Duodenal mucosa (tissue), 2 donors: ENCODE measurements around the gene ZG16.

Experiments used
- H3K27ac ChIP-seq: one replicate; pipeline ENCODE4 v1.7.0; 2013; ENCODE audit warnings: low read depth, low read length
- H3K27me3 ChIP-seq, 2 donors: one replicate each; pipeline ENCODE4 v1.7.0; 2013; ENCODE audit warnings: low read length in 2 of 2, control low read depth in 1 of 2; ENCODE audit not compliant: insufficient read depth in 2 of 2, control insufficient read depth in 1 of 2
- H3K36me3 ChIP-seq, 2 donors: one replicate each; pipeline ENCODE4 v1.7.0; 2013; ENCODE audit warnings: low read length in 2 of 2, control low read depth in 1 of 2; ENCODE audit not compliant: insufficient read depth in 2 of 2, control insufficient read depth in 1 of 2
- H3K4me1 ChIP-seq, 2 donors: one replicate each; pipeline ENCODE4 v1.7.0; 2013; ENCODE audit warnings: low read length in 2 of 2, control low read depth in 1 of 2; ENCODE audit not compliant: insufficient read depth in 2 of 2, control insufficient read depth in 1 of 2
- H3K4me3 ChIP-seq, 2 donors: one replicate each; pipeline ENCODE4 v1.7.0; 2013; ENCODE audit warnings: low read length in 2 of 2, low read depth in 1 of 2
- H3K9ac ChIP-seq, 2 donors: one replicate each; pipeline ENCODE4 v1.7.0; 2013; ENCODE audit warnings: low read length in 2 of 2, low read depth in 1 of 2
- H3K9me3 ChIP-seq, 2 donors: one replicate each; pipeline ENCODE4 v1.7.0; 2013; ENCODE audit warnings: low read length in 2 of 2, control low read depth in 1 of 2; ENCODE audit not compliant: control insufficient read depth in 1 of 2

ZG16 gene

DNA sequence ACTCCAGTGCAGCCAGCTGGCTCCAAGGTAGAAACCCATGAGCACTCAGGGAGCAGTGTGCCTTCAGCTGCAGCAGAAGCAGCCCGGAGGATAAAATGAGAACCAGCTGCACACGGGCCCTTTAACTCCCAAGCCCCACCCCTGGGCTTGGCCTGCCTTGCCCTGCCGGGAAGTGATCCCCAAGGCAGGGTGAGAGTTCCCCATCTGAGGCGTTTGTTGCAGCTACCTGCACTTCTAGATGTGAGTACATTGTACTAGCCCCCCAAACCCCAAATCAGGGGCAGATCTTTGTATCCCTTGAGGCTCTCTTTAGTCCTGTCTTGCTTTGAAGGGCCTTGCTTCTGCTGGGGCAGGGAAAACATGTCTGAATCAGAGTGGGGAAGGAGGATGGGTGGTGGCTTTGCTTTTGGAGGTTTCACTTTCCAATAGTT is 42.2 kb downstream of the ZG16 start, which contains the start of gene MVP:
MVP (plus strand) TSS at position 192 of the 431 bp plus-strand sequence. CDS start 10,088 bp downstream, outside the sequence.
- Histone ChIP-seq H3K27me3 (no peaks in the 10 kb centered on the region), H3K36me3 (peaks cover 0 to 10% of the 10 kb centered on the region in 2 donors), H3K9me3 (no peaks in the 10 kb centered on the region), H3K4me1 (peaks cover 47 to 78% of the 10 kb centered on the region in 2 donors), H3K4me3 (peak within 1 kb of the TSS; percentile 94 to 98), H3K9ac (peak within 1 kb of the TSS; percentile 90 to 96), H3K27ac (peak within 1 kb of the TSS; percentile 95)

DNA sequence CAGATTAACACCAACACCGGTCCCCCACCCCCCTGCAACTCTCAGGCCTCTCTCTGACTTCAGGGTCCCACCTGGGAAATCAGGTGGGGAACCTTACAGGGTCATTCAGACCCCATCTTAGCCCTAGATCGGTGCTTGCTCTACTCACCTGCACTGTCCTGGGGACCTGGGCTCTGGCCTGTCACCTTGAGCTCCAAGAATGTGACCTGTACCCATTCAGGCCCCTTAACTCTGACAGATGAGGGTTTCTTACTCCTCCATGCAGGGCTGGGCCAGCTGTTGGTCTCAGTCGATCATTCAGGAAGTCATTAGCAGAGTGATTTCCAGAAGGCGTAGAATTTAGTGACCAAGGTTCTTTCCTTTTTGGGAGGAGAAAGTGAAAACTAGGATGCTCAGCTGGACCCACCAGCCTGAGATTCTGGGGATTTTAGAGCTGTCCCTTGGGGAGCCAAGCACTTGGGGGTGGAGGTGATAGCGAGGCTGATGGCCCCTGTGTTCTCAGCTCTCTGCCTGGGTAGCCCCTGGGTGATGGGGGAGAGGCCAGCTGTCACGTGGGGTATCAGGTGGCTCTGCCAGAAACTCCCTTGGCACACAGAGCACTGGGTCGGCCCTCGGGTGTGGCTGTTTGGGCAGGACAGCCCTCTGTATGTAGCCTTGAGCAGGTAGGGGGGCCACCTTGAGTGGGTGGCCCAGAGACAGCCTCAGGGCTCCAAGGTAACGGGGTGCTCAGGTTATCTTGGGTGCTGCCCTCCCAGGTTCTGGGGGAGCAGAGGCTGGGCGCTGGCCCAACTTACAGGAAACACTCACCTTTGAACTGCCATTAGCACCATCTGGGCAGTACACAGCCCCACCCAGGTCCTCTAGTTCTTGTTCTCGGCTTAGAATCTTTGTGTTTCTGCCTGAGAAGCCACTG is 42.9 kb downstream of the ZG16 start:
- Histone ChIP-seq H3K4me1 (peaks cover 53 to 84% of the 10 kb centered on the region in 2 donors), H3K27me3 (no peaks in the 10 kb centered on the region), H3K27ac (peak overlapping the region; percentile 95), H3K36me3 (peaks cover 3 to 10% of the 10 kb centered on the region in 2 donors), H3K9me3 (no peaks in the 10 kb centered on the region), H3K4me3 (peak overlapping the region; percentile 94 to 98), H3K9ac (peak overlapping the region; percentile 90 to 96)

DNA sequence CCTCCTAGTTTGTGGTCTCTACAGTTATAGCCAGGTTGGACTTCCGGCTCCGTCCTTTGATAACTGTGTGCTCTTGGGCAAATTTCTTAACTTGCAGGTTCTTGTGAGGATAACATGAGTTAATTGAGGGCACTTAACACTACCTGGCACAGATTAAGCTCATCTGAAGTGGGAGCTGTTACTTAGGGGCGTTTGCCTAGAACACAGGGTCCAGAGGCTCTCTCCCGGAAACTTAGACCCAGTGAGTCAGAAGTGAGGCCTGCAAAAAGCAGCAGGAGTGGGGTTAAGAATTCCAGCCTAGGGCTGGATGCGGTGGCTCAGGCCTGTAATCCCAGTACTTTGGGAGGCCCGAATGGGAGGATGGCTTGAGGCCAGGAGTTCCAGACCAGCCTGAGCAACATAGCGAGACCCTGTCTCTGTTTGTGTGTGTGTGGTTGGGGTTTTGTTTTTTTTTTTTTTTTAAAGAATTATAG is 43.6 kb downstream of the ZG16 start:
- Histone ChIP-seq H3K4me3 (peak overlapping the region; percentile 94 to 98), H3K9me3 (no peaks in the 10 kb centered on the region), H3K4me1 (peaks cover 55 to 89% of the 10 kb centered on the region in 2 donors), H3K9ac (peak overlapping the region; percentile 90 to 96), H3K27me3 (no peaks in the 10 kb centered on the region), H3K27ac (peak overlapping the region; percentile 95), H3K36me3 (peaks cover 3 to 10% of the 10 kb centered on the region in 2 donors)

DNA sequence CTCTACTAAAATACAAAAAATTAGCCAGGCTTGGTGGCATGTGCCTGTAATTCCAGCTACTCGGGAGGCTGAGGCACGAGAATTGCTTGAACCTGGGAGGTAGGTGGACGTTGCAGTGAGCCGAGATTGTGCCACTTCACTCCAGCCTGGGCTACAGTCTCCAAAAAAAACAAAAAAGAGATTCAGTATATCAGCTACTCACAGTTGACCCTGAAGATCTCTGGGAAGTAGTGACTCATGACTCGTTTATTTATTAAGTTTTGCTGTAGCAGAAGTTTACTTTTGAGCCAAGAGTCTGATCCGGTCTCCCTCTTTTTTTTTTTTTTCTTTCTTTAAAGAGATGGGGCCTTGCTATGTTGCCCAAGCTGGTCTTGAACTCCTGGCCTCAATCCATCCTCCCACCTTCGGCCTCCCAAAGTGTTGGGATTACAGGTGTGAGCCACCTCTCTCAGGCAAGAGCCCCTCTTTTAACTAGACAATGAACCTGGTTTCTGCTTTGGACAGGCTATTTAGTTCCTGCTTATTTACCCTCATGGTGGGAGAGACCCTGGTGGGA is 46.6 kb downstream of the ZG16 start:
- H3K27me3 ChIP-seq: no peaks in the 10 kb centered on the region
- H3K4me3 ChIP-seq: peak overlapping the region; percentile 33 to 54
- H3K27ac ChIP-seq: peak overlapping the region; percentile 71
- peak overlapping the region; percentile 7 to 37 for H3K9ac ChIP-seq
- peaks cover under 1 to 6% of the 10 kb centered on the region in 2 donors for H3K36me3 ChIP-seq
- peaks cover 43 to 83% of the 10 kb centered on the region in 2 donors for H3K4me1 ChIP-seq
- H3K9me3 ChIP-seq: no peaks in the 10 kb centered on the region

DNA sequence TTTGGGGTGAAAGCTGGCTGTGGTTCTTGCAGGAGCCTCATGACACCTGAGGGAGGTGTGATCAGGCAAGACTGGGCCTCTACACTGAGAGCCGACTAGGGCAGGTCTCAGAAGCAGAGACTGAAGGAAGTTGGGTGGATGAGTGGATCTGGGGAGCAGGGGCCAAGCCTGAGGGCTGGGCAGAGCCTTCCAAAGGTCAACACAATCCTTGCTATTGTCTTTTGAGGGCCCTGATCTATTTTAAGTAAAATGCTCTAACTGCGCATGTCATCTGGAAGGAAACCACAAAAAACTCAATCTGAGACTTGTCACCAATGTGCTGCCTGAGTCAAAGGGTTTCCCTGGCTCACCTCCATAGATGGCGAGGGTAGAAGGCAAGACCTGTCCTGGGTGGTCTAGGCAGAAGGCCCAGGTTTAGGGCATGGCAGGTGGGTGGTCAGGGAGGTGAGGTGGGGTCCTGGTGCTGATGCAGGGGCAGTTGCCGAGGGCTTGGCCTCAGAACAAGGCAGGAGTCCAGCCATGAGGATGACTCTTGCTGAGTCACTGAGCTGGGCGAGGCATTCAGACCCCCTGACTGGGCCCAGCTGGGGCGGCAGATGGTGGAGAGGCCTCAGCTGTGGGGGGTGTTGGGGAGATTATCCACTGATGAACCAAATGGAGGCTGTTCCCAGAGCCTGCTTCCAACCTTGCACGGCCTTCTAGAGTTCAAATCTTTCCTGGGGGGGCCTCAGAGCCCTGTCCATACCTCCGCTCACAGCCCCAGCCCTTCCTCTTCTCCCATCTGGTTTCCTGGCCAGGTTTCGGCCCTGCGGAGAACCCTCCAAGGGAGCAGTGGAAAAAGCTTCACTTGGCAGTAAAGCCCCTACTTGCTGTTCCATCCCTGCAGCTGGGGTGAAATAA is 47.3 kb downstream of the ZG16 start:
- Histone ChIP-seq H3K4me1 (peaks cover 39 to 84% of the 10 kb centered on the region in 2 donors), H3K9me3 (no peaks in the 10 kb centered on the region), H3K27ac (peak overlapping the region; percentile 71), H3K27me3 (no peaks in the 10 kb centered on the region), H3K4me3 (peak overlapping the region; percentile 13 to 44), H3K9ac (peak overlapping the region; percentile 7 to 37), H3K36me3 (peaks cover 8 to 12% of the 10 kb centered on the region in 2 donors)

DNA sequence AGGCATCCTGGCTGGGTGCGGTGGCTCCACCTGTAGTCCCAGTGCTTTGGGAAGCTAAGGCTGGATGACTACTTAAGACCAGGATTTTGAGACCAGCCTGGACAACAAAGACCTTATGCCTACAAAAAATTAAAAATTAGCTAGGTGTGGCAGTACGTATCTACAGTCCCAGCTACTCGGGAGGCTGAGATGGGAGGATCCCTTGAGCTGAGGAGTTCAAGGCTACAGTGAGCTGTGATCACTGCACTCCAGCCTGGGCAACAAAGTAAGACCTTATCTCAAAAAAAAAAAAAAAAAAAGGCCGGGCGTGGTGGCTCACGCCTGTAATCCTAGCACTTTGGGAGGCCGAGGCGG is 48.3 kb downstream of the ZG16 start:
- Histone ChIP-seq H3K27ac (peak overlapping the region; percentile 53), H3K4me3 (peak overlapping the region in 1 of 2 donors; percentile 13), H3K4me1 (peaks cover 39 to 79% of the 10 kb centered on the region in 2 donors), H3K27me3 (no peaks in the 10 kb centered on the region), H3K9me3 (no peaks in the 10 kb centered on the region), H3K36me3 (peaks cover 17 to 18% of the 10 kb centered on the region in 2 donors), H3K9ac (peak overlapping the region in 1 of 2 donors; percentile 6)

DNA sequence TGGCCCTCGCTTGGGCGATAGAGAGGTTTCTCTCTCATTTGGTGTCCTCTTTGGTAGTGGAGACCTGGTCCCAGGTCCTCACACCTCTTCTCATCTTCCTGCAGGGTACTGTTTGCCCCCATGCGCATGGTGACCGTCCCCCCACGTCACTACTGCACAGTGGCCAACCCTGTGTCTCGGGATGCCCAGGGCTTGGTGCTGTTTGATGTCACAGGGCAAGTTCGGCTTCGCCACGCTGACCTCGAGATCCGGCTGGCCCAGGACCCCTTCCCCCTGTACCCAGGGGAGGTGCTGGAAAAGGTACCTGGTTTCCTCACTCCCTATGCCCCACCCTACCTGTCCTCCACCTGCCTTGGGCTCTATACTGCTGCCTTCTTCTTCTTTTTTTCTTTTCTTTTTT is 52.7 kb downstream of the ZG16 start:
- peaks cover 12 to 37% of the 10 kb centered on the region in 2 donors for H3K4me1 ChIP-seq
- no peak overlapping the region for H3K9ac ChIP-seq
- H3K27me3 ChIP-seq: no peaks in the 10 kb centered on the region
- peaks cover 27 to 51% of the 10 kb centered on the region in 2 donors for H3K36me3 ChIP-seq
- no peaks in the 10 kb centered on the region for H3K9me3 ChIP-seq
- no peak overlapping the region for H3K27ac ChIP-seq
- H3K4me3 ChIP-seq: no peak overlapping the region

DNA sequence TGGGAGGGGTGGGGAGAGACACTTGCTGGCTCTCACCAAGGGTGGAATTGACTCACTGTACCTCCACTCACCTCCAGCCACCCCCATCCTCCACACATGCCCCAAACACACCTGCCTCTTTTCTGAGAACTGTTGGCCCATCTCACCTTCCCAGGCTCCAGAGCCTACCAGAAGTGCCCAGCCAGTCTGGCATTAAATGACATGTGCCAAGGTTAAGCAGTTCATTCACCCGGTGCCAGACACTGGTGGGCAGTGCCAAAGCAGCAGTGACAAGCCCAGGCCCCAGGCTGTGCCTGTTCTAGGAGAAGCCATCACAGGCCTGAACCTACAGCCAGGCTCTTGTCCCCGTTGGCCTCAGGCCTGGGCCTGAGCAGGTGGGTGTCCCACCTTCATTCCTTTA is 53.4 kb downstream of the ZG16 start:
- Histone ChIP-seq H3K27ac (no peak overlapping the region), H3K9me3 (no peaks in the 10 kb centered on the region), H3K36me3 (peaks cover 26 to 58% of the 10 kb centered on the region in 2 donors), H3K4me3 (no peak overlapping the region), H3K9ac (no peak overlapping the region), H3K4me1 (peaks cover 7 to 30% of the 10 kb centered on the region in 2 donors), H3K27me3 (no peaks in the 10 kb centered on the region)
